Measurements from ENCODE around the gene MORN1. TPM values are rescaled to one million over a fixed set of nuclear protein-coding genes. Genes with fewer than 3 reads are reported as not detected.
A peak's percentile ranks its signal among the peaks of the same experiment; 100 is the strongest.
"Not testable (repeated sequence)": the region's sequence is repeated elsewhere in the genome, so short reads cannot be mapped to it uniquely, and the experiment has no call there.

Gene MORN1
- total and polyA plus RNA-seq, 9 donors = 4.3 to 9.3 (median 7.5) TPM

DNA sequence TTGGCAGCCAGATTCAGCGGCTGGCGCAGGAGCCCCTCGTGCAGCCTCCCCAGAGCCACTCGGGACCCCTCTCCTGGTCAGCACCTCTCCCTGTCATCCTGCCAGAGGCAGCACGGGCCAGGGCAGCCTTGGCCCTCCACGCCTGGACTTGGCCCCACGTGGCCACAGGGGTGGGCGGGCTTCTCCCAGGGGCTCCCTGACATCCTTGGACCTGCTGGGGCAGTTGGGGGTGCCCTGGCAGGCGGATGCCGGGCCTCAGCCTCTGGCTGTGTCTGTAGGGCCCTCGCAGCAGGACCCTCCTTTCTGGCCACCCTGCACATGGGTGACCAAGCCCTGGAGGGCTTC, 60.2 kb downstream of the MORN1 start:
- WGBS (ENCODE audit: insufficient coverage) = 52% methylated on average over 11 of the region's 11 CpGs
- no peaks in the 10 kb centered on the region for H3K9me3 ChIP-seq (replicated peaks; ENCODE audit: control insufficient read depth, low read depth, low read length)
- H3K36me3 ChIP-seq (ENCODE audit: control insufficient read depth, insufficient read depth, low read length) = no peaks in the 10 kb centered on the region
- no peak overlapping the region for H3K4me3 ChIP-seq (ENCODE audit: low read length)
- peaks cover 87% of the 10 kb centered on the region for H3K4me1 ChIP-seq (ENCODE audit: control insufficient read depth, insufficient read depth, low read length)
- H3K27ac ChIP-seq (ENCODE audit: low read length) = peak overlapping the region; percentile 84
- no peak for DNase-seq
- no peaks in the 10 kb centered on the region for H3K27me3 ChIP-seq (ENCODE audit: control insufficient read depth, insufficient read depth, low read length)

- no peak overlapping the region for H3K4me3 ChIP-seq (ENCODE audit: low read length)
- H3K36me3 ChIP-seq (ENCODE audit: control insufficient read depth, insufficient read depth, low read length) = no peaks in the 10 kb centered on the region
- no peaks in the 10 kb centered on the region for H3K27me3 ChIP-seq (ENCODE audit: control insufficient read depth, insufficient read depth, low read length)
- peak; percentile 94 for DNase-seq
- no peaks in the 10 kb centered on the region for H3K9me3 ChIP-seq (replicated peaks; ENCODE audit: control insufficient read depth, low read depth, low read length)
- H3K4me1 ChIP-seq (ENCODE audit: control insufficient read depth, insufficient read depth, low read length) = peaks cover 87% of the 10 kb centered on the region
- peak overlapping the region; percentile 84 for H3K27ac ChIP-seq (ENCODE audit: low read length)
- WGBS (ENCODE audit: insufficient coverage) = 25% methylated on average over 29 of the region's 31 CpGs
Measured at GRCh38 chr1:2330519-2331199, 60.7 kb downstream of the MORN1 start.

DNA sequence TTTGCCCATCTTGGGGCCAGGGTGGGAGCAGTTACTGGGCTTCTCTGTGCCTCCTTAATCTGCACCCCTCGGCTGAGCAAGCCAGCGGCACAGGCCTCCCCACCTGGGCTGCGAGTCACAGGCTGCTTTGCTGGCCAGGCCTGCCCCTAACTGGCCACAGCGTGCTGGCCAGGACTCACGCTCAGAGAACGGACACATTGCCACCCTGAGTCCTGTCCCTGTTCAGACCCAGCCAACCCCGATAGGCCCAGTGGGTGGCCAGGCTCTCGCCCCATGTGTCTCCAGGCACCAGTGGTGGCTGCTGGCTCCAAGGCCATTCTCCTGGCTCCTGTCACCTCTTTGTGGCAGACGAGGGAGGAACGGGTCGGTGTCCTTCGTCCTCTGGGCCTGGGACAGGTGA, 61.3 kb downstream of the MORN1 start:
- Histone ChIP-seq H3K27ac (ENCODE audit: low read length) (peak overlapping the region; percentile 84), H3K36me3 (ENCODE audit: control insufficient read depth, insufficient read depth, low read length) (no peaks in the 10 kb centered on the region), H3K4me3 (ENCODE audit: low read length) (no peak overlapping the region), H3K27me3 (ENCODE audit: control insufficient read depth, insufficient read depth, low read length) (no peaks in the 10 kb centered on the region), H3K4me1 (ENCODE audit: control insufficient read depth, insufficient read depth, low read length) (peaks cover 81% of the 10 kb centered on the region), H3K9me3 (replicated peaks; ENCODE audit: control insufficient read depth, low read depth, low read length) (no peaks in the 10 kb centered on the region)
- no peak for DNase-seq
- WGBS (ENCODE audit: insufficient coverage) = 80% methylated on average over 12 of the region's 12 CpGs

- H3K36me3 ChIP-seq (ENCODE audit: control insufficient read depth, insufficient read depth, low read length) = no peaks in the 10 kb centered on the region
- WGBS (ENCODE audit: insufficient coverage) = 49% methylated on average over 22 of the region's 24 CpGs
- peak overlapping the region; percentile 65 for H3K27ac ChIP-seq (ENCODE audit: low read length)
- H3K4me1 ChIP-seq (ENCODE audit: control insufficient read depth, insufficient read depth, low read length) = peaks cover 79% of the 10 kb centered on the region
- peaks cover 5% of the 10 kb centered on the region for H3K27me3 ChIP-seq (ENCODE audit: control insufficient read depth, insufficient read depth, low read length)
- H3K9me3 ChIP-seq (replicated peaks; ENCODE audit: control insufficient read depth, low read depth, low read length) = no peaks in the 10 kb centered on the region
- DNase-seq = no peak
- H3K4me3 ChIP-seq (ENCODE audit: low read length) = no peak overlapping the region
Measured at GRCh38 chr1:2328676-2329455, 62.5 kb downstream of the MORN1 start.

- WGBS (ENCODE audit: insufficient coverage) = 71% methylated on average over 19 of the region's 22 CpGs
- H3K4me1 ChIP-seq (ENCODE audit: control insufficient read depth, insufficient read depth, low read length) = peaks cover 79% of the 10 kb centered on the region
- H3K27ac ChIP-seq (ENCODE audit: low read length) = no peak overlapping the region
- peaks cover 5% of the 10 kb centered on the region for H3K27me3 ChIP-seq (ENCODE audit: control insufficient read depth, insufficient read depth, low read length)
- no peak overlapping the region for H3K4me3 ChIP-seq (ENCODE audit: low read length)
- no peak for DNase-seq
- H3K9me3 ChIP-seq (replicated peaks; ENCODE audit: control insufficient read depth, low read depth, low read length) = no peaks in the 10 kb centered on the region
- no peaks in the 10 kb centered on the region for H3K36me3 ChIP-seq (ENCODE audit: control insufficient read depth, insufficient read depth, low read length)
Measured at GRCh38 chr1:2327841-2328240, 63.5 kb downstream of the MORN1 start.

GRCh38 chr1:2327162-2327561, 64.2 kb downstream of the MORN1 start:
- not testable (repeated sequence) for H3K27ac ChIP-seq (ENCODE audit: low read length); H3K36me3 ChIP-seq (ENCODE audit: control insufficient read depth, insufficient read depth, low read length); H3K27me3 ChIP-seq (ENCODE audit: control insufficient read depth, insufficient read depth, low read length); DNase-seq; H3K4me3 ChIP-seq (ENCODE audit: low read length); H3K9me3 ChIP-seq (replicated peaks; ENCODE audit: control insufficient read depth, low read depth, low read length)
- peaks cover 83% of the 10 kb centered on the region for H3K4me1 ChIP-seq (ENCODE audit: control insufficient read depth, insufficient read depth, low read length)
- WGBS (ENCODE audit: insufficient coverage) = 100% methylated on average over 1 of the region's 2 CpGs

GRCh38 chr1:2326524-2326923, 64.8 kb downstream of the MORN1 start:
- DNase-seq = no peak
- H3K4me3 ChIP-seq (ENCODE audit: low read length) = no peak overlapping the region
- peak overlapping the region; percentile 13 for H3K27ac ChIP-seq (ENCODE audit: low read length)
- peaks cover 88% of the 10 kb centered on the region for H3K4me1 ChIP-seq (ENCODE audit: control insufficient read depth, insufficient read depth, low read length)
- no peaks in the 10 kb centered on the region for H3K9me3 ChIP-seq (replicated peaks; ENCODE audit: control insufficient read depth, low read depth, low read length)
- no peaks in the 10 kb centered on the region for H3K36me3 ChIP-seq (ENCODE audit: control insufficient read depth, insufficient read depth, low read length)
- peaks cover 5% of the 10 kb centered on the region for H3K27me3 ChIP-seq (ENCODE audit: control insufficient read depth, insufficient read depth, low read length)
- 89% methylated on average over 19 of the region's 21 CpGs for WGBS (ENCODE audit: insufficient coverage)

DNA sequence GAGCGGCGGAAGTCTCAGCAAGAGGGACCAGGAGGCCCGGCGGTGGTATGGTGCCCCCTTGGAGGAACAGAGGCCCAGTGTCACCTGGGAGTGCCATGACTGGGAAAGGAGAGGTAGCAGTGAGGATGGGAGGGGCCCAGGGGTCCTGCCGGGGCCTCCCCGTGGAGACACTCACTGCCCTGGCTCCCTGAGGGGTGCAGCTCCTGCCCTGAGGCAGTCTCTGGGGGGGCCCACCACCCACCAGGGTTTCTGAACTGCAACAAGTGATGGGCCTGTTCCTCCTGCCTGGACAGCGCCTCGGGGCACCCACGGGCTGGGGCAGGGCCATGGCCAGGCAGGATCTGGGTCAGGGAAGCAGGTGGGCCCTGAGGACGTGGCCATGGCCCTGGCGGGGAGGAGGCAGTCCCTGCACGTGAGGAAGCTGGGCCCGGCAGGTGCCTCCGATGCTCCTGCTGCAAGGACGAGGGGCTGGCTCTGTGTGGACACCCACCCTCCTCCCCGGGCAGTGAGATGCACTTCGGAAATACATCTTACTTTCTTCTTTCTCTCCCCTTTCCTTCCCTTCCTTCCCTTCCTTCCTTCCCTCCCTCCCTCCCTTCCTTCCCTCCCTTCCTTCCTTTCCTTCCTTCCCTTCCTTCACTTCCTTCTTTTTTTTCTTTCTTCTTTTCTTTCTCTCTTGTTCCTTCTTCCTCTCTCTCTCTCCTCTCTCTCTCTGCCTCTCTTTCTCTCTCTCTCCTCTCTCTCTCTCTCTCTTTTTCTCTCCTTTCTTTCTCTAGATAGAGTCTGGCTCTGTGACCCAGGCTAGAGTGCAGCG, 66.6 kb downstream of the MORN1 start:
- Histone ChIP-seq H3K36me3 (ENCODE audit: control insufficient read depth, insufficient read depth, low read length) (no peaks in the 10 kb centered on the region), H3K4me3 (ENCODE audit: low read length) (no peak overlapping the region), H3K9me3 (replicated peaks; ENCODE audit: control insufficient read depth, low read depth, low read length) (no peaks in the 10 kb centered on the region), H3K27ac (ENCODE audit: low read length) (no peak overlapping the region), H3K27me3 (ENCODE audit: control insufficient read depth, insufficient read depth, low read length) (peaks cover 5% of the 10 kb centered on the region), H3K4me1 (ENCODE audit: control insufficient read depth, insufficient read depth, low read length) (peaks cover 88% of the 10 kb centered on the region)
- DNase-seq = no peak
- WGBS (ENCODE audit: insufficient coverage) = 85% methylated on average over 16 of the region's 18 CpGs

DNA sequence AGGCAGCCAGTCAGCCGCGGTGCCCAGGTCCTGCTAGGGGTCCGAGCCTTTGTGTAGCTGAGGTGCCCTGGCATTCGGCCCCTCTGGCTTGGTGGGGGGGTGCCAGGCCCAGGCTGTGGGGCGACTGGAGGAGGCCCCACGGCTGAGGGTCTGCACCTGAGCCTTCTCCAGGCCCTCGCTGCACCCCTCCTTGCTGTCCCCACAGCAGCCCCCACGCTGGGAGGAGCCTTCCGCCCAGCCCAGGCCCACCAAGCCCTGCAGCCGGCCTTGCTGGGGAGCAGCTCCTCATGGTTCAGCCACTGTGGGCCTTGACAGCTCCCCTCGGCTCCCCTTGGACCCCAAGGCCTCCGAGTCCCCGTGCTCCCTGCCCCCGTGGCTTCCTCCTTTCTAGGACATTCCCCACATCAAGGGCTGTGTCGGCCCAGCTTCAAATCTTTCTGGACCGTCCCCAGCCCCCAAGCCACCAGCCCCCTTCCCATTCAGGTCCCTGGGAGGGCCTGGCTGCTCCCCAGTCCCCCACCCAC, 67.8 kb downstream of the MORN1 start:
- DNase-seq = no peak
- peaks cover 88% of the 10 kb centered on the region for H3K4me1 ChIP-seq (ENCODE audit: control insufficient read depth, insufficient read depth, low read length)
- H3K27ac ChIP-seq (ENCODE audit: low read length) = peak overlapping the region; percentile 97
- H3K27me3 ChIP-seq (ENCODE audit: control insufficient read depth, insufficient read depth, low read length) = peaks cover 5% of the 10 kb centered on the region
- no peaks in the 10 kb centered on the region for H3K36me3 ChIP-seq (ENCODE audit: control insufficient read depth, insufficient read depth, low read length)
- WGBS (ENCODE audit: insufficient coverage) = 64% methylated on average over 14 of the region's 16 CpGs
- no peak overlapping the region for H3K4me3 ChIP-seq (ENCODE audit: low read length)
- H3K9me3 ChIP-seq (replicated peaks; ENCODE audit: control insufficient read depth, low read depth, low read length) = no peaks in the 10 kb centered on the region
